Effector memory CD4-positive, alpha-beta T cell (primary cell): Measurements from ENCODE around the gene BCAR3.

Source experiments
- DNase-seq, 3 donors: peaks; one replicate each; pipeline ENCODE4 v3.0.0-alpha.2; 2020
- H3K27ac ChIP-seq: 2 replicates; pipeline ENCODE4 v1.7.0; 2013; ENCODE audit warnings: mild to moderate bottlenecking, low read length, moderate library complexity; ENCODE audit not compliant: insufficient read depth, poor library complexity, severe bottlenecking
- H3K27me3 ChIP-seq: replicated peaks from 2 replicates; pipeline ENCODE4 v1.7.0; 2013; ENCODE audit warnings: mild to moderate bottlenecking, low read length; ENCODE audit not compliant: insufficient read depth, control insufficient read depth, poor library complexity, severe bottlenecking
- H3K36me3 ChIP-seq: 2 replicates; pipeline ENCODE4 v1.7.0; 2013; ENCODE audit warnings: mild to moderate bottlenecking, low read length, moderate library complexity; ENCODE audit not compliant: control insufficient read depth, insufficient read depth
- H3K4me1 ChIP-seq: 2 replicates; pipeline ENCODE4 v1.7.0; 2013; ENCODE audit warnings: low read length, mild to moderate bottlenecking; ENCODE audit not compliant: control insufficient read depth, insufficient read depth, poor library complexity, severe bottlenecking
- H3K4me3 ChIP-seq: 2 replicates; pipeline ENCODE4 v1.7.0; 2013; ENCODE audit warnings: low read length, low read depth, mild to moderate bottlenecking; ENCODE audit not compliant: insufficient read depth, poor library complexity, severe bottlenecking
- H3K9me3 ChIP-seq: 2 replicates; pipeline ENCODE4 v1.7.0; 2013; ENCODE audit warnings: mild to moderate bottlenecking, low read length, moderate library complexity; ENCODE audit not compliant: control insufficient read depth
- total RNA-seq, 3 donors: gene quantifications; one replicate each; lab custom pipeline; 2026; lab: John Stamatoyannopoulos, UW

The BCAR3 gene
- 1.4 to 2.9 (median 2.4) reads per million in 3 donors for total RNA-seq

GRCh38 chr1:93681101-93681988 lies at the start of gene BCAR3:
Gene BCAR3 (minus strand): TSS chr1:93681837. CDS start chr1:93674930, 6,907 bp downstream.
- Histone ChIP-seq H3K27ac (no peak within 1 kb of the TSS), H3K4me1 (peaks cover 9% of the 10 kb centered on the region), H3K27me3 (peaks cover 7% of the 10 kb centered on the region), H3K36me3 (no peaks in the 10 kb centered on the region), H3K9me3 (no peaks in the 10 kb centered on the region), H3K4me3 (peak within 1 kb of the TSS; percentile 50)
- no peak for DNase-seq

GRCh38 chr1:93730621-93731020 lies 49.0 kb upstream of the BCAR3 start:
- Histone ChIP-seq H3K27me3 (no peaks in the 10 kb centered on the region), H3K9me3 (no peaks in the 10 kb centered on the region), H3K4me1 (no peaks in the 10 kb centered on the region), H3K4me3 (no peak overlapping the region), H3K36me3 (no peaks in the 10 kb centered on the region), H3K27ac (no peak overlapping the region)
- DNase-seq: no peak

GRCh38 chr1:93729906-93730305 lies 48.3 kb upstream of the BCAR3 start:
- H3K4me1 ChIP-seq: no peaks in the 10 kb centered on the region
- no peaks in the 10 kb centered on the region for H3K9me3 ChIP-seq
- H3K27ac ChIP-seq: no peak overlapping the region
- no peak for DNase-seq
- H3K27me3 ChIP-seq: no peaks in the 10 kb centered on the region
- H3K36me3 ChIP-seq: no peaks in the 10 kb centered on the region
- no peak overlapping the region for H3K4me3 ChIP-seq

- Histone ChIP-seq H3K27me3 (no peaks in the 10 kb centered on the region), H3K27ac (no peak overlapping the region), H3K9me3 (no peaks in the 10 kb centered on the region), H3K4me1 (no peaks in the 10 kb centered on the region), H3K36me3 (no peaks in the 10 kb centered on the region), H3K4me3 (no peak overlapping the region)
- DNase-seq: no peak
Measured at GRCh38 chr1:93729502-93729901, 47.9 kb upstream of the BCAR3 start.

GRCh38 chr1:93728480-93729131 lies 47.0 kb upstream of the BCAR3 start:
- no peaks in the 10 kb centered on the region for H3K9me3 ChIP-seq
- no peaks in the 10 kb centered on the region for H3K36me3 ChIP-seq
- H3K27ac ChIP-seq: no peak overlapping the region
- no peak overlapping the region for H3K4me3 ChIP-seq
- H3K4me1 ChIP-seq: no peaks in the 10 kb centered on the region
- DNase-seq: no peak
- no peaks in the 10 kb centered on the region for H3K27me3 ChIP-seq

GRCh38 chr1:93723733-93724270 lies 42.2 kb upstream of the BCAR3 start:
- DNase-seq: no peak
- H3K36me3 ChIP-seq: no peaks in the 10 kb centered on the region
- H3K27me3 ChIP-seq: no peaks in the 10 kb centered on the region
- H3K9me3 ChIP-seq: no peaks in the 10 kb centered on the region
- H3K27ac ChIP-seq: no peak overlapping the region
- H3K4me3 ChIP-seq: no peak overlapping the region
- no peaks in the 10 kb centered on the region for H3K4me1 ChIP-seq

GRCh38 chr1:93723110-93723509 lies 41.5 kb upstream of the BCAR3 start:
- Histone ChIP-seq H3K36me3 (no peaks in the 10 kb centered on the region), H3K27me3 (no peaks in the 10 kb centered on the region), H3K4me3 (no peak overlapping the region), H3K4me1 (no peaks in the 10 kb centered on the region), H3K9me3 (no peaks in the 10 kb centered on the region), H3K27ac (no peak overlapping the region)
- DNase-seq: no peak

- no peaks in the 10 kb centered on the region for H3K4me1 ChIP-seq
- no peaks in the 10 kb centered on the region for H3K27me3 ChIP-seq
- H3K36me3 ChIP-seq: no peaks in the 10 kb centered on the region
- H3K27ac ChIP-seq: no peak overlapping the region
- no peak for DNase-seq
- no peaks in the 10 kb centered on the region for H3K9me3 ChIP-seq
- H3K4me3 ChIP-seq: no peak overlapping the region
Measured at GRCh38 chr1:93722081-93723031, 40.7 kb upstream of the BCAR3 start.

- Histone ChIP-seq H3K36me3 (no peaks in the 10 kb centered on the region), H3K4me1 (peaks cover 5% of the 10 kb centered on the region), H3K9me3 (no peaks in the 10 kb centered on the region), H3K27ac (no peak overlapping the region), H3K4me3 (no peak overlapping the region), H3K27me3 (no peaks in the 10 kb centered on the region)
- DNase-seq: no peak
Measured at GRCh38 chr1:93720956-93721626, 39.5 kb upstream of the BCAR3 start.
